ENCODE results near the gene MATN4.

MATN4 gene

DNA sequence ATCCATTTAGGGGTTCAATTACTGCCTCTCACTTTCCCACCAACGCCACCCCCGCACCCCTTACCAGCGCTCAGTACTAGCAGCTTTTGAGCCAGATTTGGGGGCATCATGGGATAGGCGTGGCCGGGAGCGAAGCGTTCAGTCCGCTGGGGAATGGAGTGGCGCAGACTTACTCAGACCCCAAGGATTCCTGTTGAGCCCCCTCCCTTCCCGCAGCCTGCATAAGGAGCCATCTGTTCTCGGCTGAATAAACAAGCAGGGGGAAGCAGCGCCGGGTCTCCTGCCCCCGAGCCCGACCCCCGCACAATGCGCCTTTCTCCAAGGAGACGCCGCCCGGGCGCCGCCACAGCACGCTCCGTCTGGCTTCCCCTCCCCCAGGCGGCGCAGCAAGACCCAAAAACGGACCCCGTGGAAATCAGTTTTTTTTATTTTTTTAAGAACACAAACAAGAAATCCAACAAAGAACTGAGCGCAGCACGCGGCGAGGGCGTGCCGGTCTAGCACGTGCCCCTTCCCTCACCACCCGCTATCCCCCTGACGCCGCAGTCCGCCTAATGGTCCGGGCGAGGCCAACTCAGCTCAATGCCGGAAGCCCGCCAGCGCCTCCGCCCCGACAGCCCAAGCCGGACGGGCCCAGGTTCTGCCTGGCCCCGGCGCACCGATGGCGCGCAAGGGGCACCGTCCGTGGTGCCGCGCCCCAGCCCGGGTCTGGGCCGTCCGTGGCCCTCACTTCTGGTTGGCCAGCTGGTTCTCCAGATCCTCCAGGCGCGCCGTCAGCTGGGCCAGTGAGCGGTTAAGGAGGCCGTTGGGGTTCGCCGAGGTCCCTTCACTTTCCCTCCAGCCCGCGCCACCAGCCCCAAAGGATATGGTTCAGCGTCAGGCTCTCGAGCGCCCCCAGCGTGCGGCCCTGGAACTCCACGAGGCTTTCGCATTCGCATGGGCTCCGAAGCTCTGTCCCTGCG is 14.8 kb downstream of the MATN4 start:
- DNase-seq = peak; percentile 65
- in situ Hi-C loops (cut with HindIII; ENCODE audit: low pct_ligation_motif_present, low sequenced_read_pairs) = no loop called here

DNA sequence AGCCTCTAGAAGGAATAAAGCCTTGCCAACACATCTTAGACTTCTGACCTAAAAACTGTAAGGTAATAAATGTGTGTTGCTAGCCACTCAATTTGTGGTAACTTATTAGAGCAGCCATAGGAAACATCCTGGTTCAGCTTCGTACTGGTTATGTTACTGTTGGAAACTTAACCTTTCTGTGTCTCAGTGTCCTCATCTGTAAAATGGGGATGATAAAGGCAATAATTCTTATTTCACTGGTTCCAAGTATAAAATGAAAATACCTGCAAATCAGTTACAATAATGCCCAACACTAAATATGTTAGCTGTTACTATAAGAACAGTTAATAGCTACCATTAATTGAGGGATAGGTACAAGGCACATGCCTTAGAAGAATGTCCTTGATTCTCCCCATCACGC is 15.8 kb downstream of the MATN4 start:
- no peak overlapping the region for H3K27ac ChIP-seq
- TF ChIP-seq, protein P1, sequence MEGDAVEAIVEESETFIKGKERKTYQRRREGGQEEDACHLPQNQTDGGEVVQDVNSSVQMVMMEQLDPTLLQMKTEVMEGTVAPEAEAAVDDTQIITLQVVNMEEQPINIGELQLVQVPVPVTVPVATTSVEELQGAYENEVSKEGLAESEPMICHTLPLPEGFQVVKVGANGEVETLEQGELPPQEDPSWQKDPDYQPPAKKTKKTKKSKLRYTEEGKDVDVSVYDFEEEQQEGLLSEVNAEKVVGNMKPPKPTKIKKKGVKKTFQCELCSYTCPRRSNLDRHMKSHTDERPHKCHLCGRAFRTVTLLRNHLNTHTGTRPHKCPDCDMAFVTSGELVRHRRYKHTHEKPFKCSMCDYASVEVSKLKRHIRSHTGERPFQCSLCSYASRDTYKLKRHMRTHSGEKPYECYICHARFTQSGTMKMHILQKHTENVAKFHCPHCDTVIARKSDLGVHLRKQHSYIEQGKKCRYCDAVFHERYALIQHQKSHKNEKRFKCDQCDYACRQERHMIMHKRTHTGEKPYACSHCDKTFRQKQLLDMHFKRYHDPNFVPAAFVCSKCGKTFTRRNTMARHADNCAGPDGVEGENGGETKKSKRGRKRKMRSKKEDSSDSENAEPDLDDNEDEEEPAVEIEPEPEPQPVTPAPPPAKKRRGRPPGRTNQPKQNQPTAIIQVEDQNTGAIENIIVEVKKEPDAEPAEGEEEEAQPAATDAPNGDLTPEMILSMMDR (IDR thresholded peaks at IDR 0.05; ENCODE audit: low read depth, low read length, missing control alignments) = no peak
- H3K4me3 ChIP-seq (ENCODE audit: low read depth, low read length) = no peak overlapping the region
- in situ Hi-C loops (cut with HindIII; ENCODE audit: low pct_ligation_motif_present, low sequenced_read_pairs) = no loop called here
- H3K27me3 ChIP-seq (replicated peaks) = no peaks in the 10 kb centered on the region
- no peaks in the 10 kb centered on the region for H3K36me3 ChIP-seq (replicated peaks)
- DNase-seq = no peak

More for the DNA sequence above, 14.8 kb downstream of the MATN4 start:
- Histone ChIP-seq H3K27ac (no peak overlapping the region), H3K27me3 (replicated peaks) (no peaks in the 10 kb centered on the region), H3K4me3 (ENCODE audit: low read depth, low read length) (peak overlapping the region; percentile 58), H3K36me3 (replicated peaks) (no peaks in the 10 kb centered on the region)
- TF ChIP-seq, protein P1 (IDR thresholded peaks at IDR 0.05; ENCODE audit: low read depth, low read length, missing control alignments) = peak; percentile 98

DNA sequence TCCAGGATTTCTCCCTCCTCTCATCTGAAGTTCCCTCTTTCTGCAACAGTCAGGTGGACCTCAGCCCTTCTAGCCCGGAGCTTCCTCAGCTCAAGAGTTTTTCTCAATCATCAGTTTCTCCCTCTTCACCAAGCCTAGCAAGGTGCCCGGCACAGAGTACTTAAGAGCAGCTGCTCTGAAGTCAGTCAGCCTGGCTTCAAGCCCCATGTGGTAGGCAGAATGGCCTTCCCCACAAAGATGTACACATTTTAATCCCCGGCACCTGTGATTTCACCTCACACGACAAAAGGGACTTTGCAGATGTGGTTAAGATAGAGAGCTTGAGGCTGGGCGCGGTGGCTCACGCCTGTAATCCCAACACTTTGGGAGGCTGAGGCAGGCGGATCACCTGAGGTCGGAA is 16.6 kb downstream of the MATN4 start:
- Histone ChIP-seq H3K27ac (no peak overlapping the region), H3K4me3 (ENCODE audit: low read depth, low read length) (no peak overlapping the region), H3K27me3 (replicated peaks) (no peaks in the 10 kb centered on the region), H3K36me3 (replicated peaks) (no peaks in the 10 kb centered on the region)
- no peak for DNase-seq
- in situ Hi-C loops (cut with HindIII; ENCODE audit: low pct_ligation_motif_present, low sequenced_read_pairs) = no loop called here
- TF ChIP-seq, protein P1 (IDR thresholded peaks at IDR 0.05; ENCODE audit: low read depth, low read length, missing control alignments) = no peak

DNA sequence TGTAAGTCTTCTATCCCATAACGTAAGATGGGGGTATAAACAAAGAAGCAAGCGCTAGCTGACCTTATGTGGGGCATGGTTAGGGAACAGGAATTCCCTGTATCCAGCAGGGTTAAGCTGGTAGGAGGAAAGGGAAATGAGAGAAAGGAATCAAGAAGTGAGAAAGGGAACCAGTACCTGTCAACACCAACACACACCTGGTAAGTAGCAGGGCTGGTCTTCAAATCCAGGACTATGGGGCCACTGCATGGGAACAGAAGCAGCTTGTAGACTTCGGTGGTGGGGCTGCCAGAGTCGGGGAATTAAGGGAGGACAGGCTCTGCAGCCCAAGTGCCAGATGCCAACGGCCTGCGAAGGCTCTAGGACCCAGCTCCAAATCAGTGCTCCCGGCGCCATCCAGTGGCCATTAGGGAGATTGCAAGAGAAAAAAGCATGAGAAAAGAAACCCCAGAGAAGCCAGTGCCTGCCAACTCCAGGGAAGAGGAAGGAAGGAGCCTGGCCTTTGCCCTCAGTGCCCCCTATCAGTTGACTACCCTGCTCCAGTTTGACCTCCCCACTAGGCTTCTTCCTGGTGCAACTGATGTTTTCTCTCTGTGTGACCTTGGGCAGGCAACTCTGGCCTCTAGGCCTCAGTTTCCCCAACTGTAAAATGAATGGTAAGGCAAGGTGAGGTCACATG is 17.3 kb downstream of the MATN4 start:
- in situ Hi-C loops (cut with HindIII; ENCODE audit: low pct_ligation_motif_present, low sequenced_read_pairs) = no loop called here
- peak; percentile 75 for DNase-seq
- Histone ChIP-seq H3K36me3 (replicated peaks) (no peaks in the 10 kb centered on the region), H3K4me3 (ENCODE audit: low read depth, low read length) (no peak overlapping the region), H3K27me3 (replicated peaks) (no peaks in the 10 kb centered on the region), H3K27ac (no peak overlapping the region)
- TF ChIP-seq, protein P1 (IDR thresholded peaks at IDR 0.05; ENCODE audit: low read depth, low read length, missing control alignments) = peak; percentile 93

DNA sequence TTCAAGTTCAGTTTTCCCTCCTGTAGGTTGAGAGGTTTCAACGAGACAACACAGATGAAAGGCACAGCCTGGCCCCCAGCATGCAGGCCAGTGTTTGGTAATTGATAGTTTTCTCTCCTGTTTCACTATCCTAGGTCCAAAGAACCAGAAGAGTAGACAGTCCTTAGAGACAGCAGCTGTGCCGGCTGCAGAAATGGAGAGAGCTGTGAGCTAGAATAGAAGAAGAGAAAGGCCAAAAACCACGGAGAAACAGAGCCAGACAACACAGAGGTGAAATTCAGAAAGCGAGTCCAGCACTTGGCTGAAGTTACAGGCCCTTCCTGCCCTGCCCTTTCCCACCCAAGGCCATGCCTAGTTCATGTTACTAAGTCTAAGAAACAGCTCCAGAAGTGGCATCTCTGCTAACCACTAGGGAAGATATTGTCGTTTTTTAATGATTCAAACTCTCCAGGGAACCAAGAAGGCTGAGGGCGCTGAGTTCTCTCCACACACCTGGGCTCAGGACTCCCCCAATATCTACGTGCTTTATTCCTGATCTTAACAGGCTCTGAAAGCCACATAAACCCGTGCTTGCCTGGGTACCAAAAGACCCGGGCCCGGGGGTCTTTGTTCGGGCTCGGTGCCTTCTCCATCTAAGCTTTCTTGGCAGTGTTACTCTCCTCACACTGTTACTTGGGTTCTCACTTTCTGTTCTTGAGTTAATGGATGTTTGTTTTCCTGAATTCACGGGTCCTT is 18.0 kb downstream of the MATN4 start:
- no peak overlapping the region for H3K4me3 ChIP-seq (ENCODE audit: low read depth, low read length)
- TF ChIP-seq, protein P1 (IDR thresholded peaks at IDR 0.05; ENCODE audit: low read depth, low read length, missing control alignments) = no peak
- in situ Hi-C loops (cut with HindIII; ENCODE audit: low pct_ligation_motif_present, low sequenced_read_pairs) = no loop called here
- H3K27me3 ChIP-seq (replicated peaks) = no peaks in the 10 kb centered on the region
- no peak overlapping the region for H3K27ac ChIP-seq
- H3K36me3 ChIP-seq (replicated peaks) = no peaks in the 10 kb centered on the region
- DNase-seq = no peak

All from brain microvascular endothelial cell (primary cell).